ENCODE results near the gene RAPGEF6. TPM values are rescaled to one million over a fixed set of nuclear protein-coding genes. Genes with fewer than 3 reads are reported as not detected.

RAPGEF6 gene
- polyA plus RNA-seq, 1 donor from 2014 or later, result 121 TPM

DNA sequence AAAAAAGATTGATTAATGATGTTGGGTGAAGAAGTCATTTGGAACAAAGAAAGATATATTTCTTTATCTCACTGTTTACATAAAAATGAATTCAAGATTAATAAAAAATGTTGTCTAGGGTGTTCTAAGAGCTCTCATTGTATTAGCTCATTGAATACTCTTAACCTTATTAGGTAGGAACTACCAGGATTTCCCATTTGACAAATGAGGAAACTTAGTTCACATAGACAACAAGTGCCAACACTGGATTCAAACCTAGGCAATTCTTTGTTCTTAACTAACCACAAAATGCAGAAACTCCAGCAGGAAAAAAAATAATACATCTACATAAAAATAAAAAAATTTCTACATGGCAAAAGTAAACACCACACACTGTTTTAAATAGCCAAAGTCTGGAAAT lies 175.8 kb downstream of the RAPGEF6 start:
- no peaks in the 10 kb centered on the region for H3K79me2 ChIP-seq (replicated peaks; ENCODE audit: insufficient read depth, low read length)
- H2AFZ ChIP-seq (ENCODE audit: low read depth, low read length), result no peak overlapping the region
- H3K9ac ChIP-seq (ENCODE audit: low read length), result no peak overlapping the region
- H3F3A ChIP-seq (ENCODE audit: insufficient read depth, low read length, poor library complexity, severe bottlenecking), result no peaks in the 10 kb centered on the region
- no peaks in the 10 kb centered on the region for H3K27me3 ChIP-seq (ENCODE audit: insufficient read depth, low read depth, low read length)
- no peak overlapping the region for H3K4me2 ChIP-seq (ENCODE audit: low read length)
- no peaks in the 10 kb centered on the region for H4K20me1 ChIP-seq (ENCODE audit: insufficient read depth)
- no peaks in the 10 kb centered on the region for H3K9me3 ChIP-seq (ENCODE audit: low read length)
- H3K36me3 ChIP-seq (ENCODE audit: insufficient read depth, low read length), result peaks cover 10% of the 10 kb centered on the region
- no peak overlapping the region for H3K4me3 ChIP-seq (ENCODE audit: low read length)
- H3K9me2 ChIP-seq (ENCODE audit: insufficient read depth, low read length), result no peaks in the 10 kb centered on the region
- H3K27ac ChIP-seq (ENCODE audit: low read length), result no peak overlapping the region
- TF ChIP-seq, protein P1, sequence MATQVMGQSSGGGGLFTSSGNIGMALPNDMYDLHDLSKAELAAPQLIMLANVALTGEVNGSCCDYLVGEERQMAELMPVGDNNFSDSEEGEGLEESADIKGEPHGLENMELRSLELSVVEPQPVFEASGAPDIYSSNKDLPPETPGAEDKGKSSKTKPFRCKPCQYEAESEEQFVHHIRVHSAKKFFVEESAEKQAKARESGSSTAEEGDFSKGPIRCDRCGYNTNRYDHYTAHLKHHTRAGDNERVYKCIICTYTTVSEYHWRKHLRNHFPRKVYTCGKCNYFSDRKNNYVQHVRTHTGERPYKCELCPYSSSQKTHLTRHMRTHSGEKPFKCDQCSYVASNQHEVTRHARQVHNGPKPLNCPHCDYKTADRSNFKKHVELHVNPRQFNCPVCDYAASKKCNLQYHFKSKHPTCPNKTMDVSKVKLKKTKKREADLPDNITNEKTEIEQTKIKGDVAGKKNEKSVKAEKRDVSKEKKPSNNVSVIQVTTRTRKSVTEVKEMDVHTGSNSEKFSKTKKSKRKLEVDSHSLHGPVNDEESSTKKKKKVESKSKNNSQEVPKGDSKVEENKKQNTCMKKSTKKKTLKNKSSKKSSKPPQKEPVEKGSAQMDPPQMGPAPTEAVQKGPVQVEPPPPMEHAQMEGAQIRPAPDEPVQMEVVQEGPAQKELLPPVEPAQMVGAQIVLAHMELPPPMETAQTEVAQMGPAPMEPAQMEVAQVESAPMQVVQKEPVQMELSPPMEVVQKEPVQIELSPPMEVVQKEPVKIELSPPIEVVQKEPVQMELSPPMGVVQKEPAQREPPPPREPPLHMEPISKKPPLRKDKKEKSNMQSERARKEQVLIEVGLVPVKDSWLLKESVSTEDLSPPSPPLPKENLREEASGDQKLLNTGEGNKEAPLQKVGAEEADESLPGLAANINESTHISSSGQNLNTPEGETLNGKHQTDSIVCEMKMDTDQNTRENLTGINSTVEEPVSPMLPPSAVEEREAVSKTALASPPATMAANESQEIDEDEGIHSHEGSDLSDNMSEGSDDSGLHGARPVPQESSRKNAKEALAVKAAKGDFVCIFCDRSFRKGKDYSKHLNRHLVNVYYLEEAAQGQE (IDR thresholded peaks at IDR 0.05; ENCODE audit: borderline replicate concordance), result no peak
- TF ChIP-seq, protein P2, sequence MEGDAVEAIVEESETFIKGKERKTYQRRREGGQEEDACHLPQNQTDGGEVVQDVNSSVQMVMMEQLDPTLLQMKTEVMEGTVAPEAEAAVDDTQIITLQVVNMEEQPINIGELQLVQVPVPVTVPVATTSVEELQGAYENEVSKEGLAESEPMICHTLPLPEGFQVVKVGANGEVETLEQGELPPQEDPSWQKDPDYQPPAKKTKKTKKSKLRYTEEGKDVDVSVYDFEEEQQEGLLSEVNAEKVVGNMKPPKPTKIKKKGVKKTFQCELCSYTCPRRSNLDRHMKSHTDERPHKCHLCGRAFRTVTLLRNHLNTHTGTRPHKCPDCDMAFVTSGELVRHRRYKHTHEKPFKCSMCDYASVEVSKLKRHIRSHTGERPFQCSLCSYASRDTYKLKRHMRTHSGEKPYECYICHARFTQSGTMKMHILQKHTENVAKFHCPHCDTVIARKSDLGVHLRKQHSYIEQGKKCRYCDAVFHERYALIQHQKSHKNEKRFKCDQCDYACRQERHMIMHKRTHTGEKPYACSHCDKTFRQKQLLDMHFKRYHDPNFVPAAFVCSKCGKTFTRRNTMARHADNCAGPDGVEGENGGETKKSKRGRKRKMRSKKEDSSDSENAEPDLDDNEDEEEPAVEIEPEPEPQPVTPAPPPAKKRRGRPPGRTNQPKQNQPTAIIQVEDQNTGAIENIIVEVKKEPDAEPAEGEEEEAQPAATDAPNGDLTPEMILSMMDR (IDR thresholded peaks at IDR 0.05; ENCODE audit: poor library complexity, severe bottlenecking), result no peak
- TF ChIP-seq POLR2AphosphoS5 (IDR thresholded peaks at IDR 0.05) (no peak), RAD21 (conservative IDR thresholded peaks at IDR 0.05) (no peak), MXI1 (conservative IDR thresholded peaks at IDR 0.05; ENCODE audit: poor library complexity, severe bottlenecking) (no peak), TAF1 (IDR thresholded peaks at IDR 0.05; ENCODE audit: low read depth) (no peak), EP300 (conservative IDR thresholded peaks at IDR 0.05; ENCODE audit: poor library complexity, severe bottlenecking) (no peak), SMC3 (conservative IDR thresholded peaks at IDR 0.05; ENCODE audit: poor library complexity) (no peak), EZH2 (IDR thresholded peaks at IDR 0.05; ENCODE audit: borderline replicate concordance, insufficient read depth, low read length, poor library complexity, severe bottlenecking) (no peak)

DNA sequence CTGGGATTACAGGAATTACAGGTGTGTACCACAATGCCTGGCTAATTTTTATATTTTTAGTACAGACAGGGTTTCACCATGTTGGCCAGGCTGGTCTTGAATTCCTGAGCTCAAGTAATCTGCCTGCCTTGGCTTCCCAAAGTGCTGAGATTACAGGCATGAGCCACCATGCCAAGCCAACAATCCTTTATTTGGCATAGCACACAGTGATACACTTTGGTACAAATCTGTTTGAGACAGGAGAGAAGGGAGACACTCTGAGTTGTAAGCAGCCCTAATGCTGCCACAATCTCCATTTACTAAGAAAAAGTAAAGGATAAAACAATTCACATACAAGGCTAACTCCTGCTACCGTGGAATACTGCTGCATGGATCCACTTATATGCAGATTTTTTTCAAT lies 177.8 kb downstream of the RAPGEF6 start:
- H3K27ac ChIP-seq (ENCODE audit: low read length), result no peak overlapping the region
- no peaks in the 10 kb centered on the region for H3K9me2 ChIP-seq (ENCODE audit: insufficient read depth, low read length)
- H3K4me2 ChIP-seq (ENCODE audit: low read length), result no peak overlapping the region
- no peaks in the 10 kb centered on the region for H3K27me3 ChIP-seq (ENCODE audit: insufficient read depth, low read depth, low read length)
- no peak overlapping the region for H3K4me3 ChIP-seq (ENCODE audit: low read length)
- H3K9me3 ChIP-seq (ENCODE audit: low read length), result no peaks in the 10 kb centered on the region
- no peak overlapping the region for H2AFZ ChIP-seq (ENCODE audit: low read depth, low read length)
- no peaks in the 10 kb centered on the region for H3F3A ChIP-seq (ENCODE audit: insufficient read depth, low read length, poor library complexity, severe bottlenecking)
- no peak overlapping the region for H3K9ac ChIP-seq (ENCODE audit: low read length)
- TF ChIP-seq EZH2 (IDR thresholded peaks at IDR 0.05; ENCODE audit: borderline replicate concordance, insufficient read depth, low read length, poor library complexity, severe bottlenecking) (no peak), POLR2AphosphoS5 (IDR thresholded peaks at IDR 0.05) (no peak), EP300 (conservative IDR thresholded peaks at IDR 0.05; ENCODE audit: poor library complexity, severe bottlenecking) (no peak), RAD21 (conservative IDR thresholded peaks at IDR 0.05) (no peak), MXI1 (conservative IDR thresholded peaks at IDR 0.05; ENCODE audit: poor library complexity, severe bottlenecking) (no peak), SMC3 (conservative IDR thresholded peaks at IDR 0.05; ENCODE audit: poor library complexity) (no peak), TAF1 (IDR thresholded peaks at IDR 0.05; ENCODE audit: low read depth) (no peak)
- TF ChIP-seq, protein P2 (IDR thresholded peaks at IDR 0.05; ENCODE audit: poor library complexity, severe bottlenecking), result no peak
- TF ChIP-seq, protein P1 (IDR thresholded peaks at IDR 0.05; ENCODE audit: borderline replicate concordance), result no peak
- H4K20me1 ChIP-seq (ENCODE audit: insufficient read depth), result no peaks in the 10 kb centered on the region
- H3K79me2 ChIP-seq (replicated peaks; ENCODE audit: insufficient read depth, low read length), result no peaks in the 10 kb centered on the region
- peaks cover 15% of the 10 kb centered on the region for H3K36me3 ChIP-seq (ENCODE audit: insufficient read depth, low read length)

Data from neural cell (in vitro differentiated cells).